H9 (cell line): Measurements from ENCODE around the gene KAZN. TPM values are rescaled to one million over a fixed set of nuclear protein-coding genes. Genes with fewer than 3 reads are reported as not detected.

Source experiments
- DNase-seq: peaks from one replicate; pipeline ENCODE4 v3.0.0-alpha.2; 2017
- H2AFZ ChIP-seq: one replicate; pipeline ENCODE4 v1.6.1; 2013; ENCODE audit warnings: mild to moderate bottlenecking, low read length, control low read depth, moderate library complexity
- H2AK5ac ChIP-seq: 2 replicates; pipeline ENCODE4 v1.6.1; 2013; ENCODE audit warnings: low read length, control low read depth, mixed read lengths; ENCODE audit not compliant: insufficient read length
- H2BK120ac ChIP-seq: one replicate; pipeline ENCODE4 v1.6.1; 2013; ENCODE audit warnings: low read depth, mild to moderate bottlenecking, low read length, control low read depth, inconsistent platforms; ENCODE audit not compliant: poor library complexity, severe bottlenecking
- H2BK12ac ChIP-seq: 2 replicates; pipeline ENCODE4 v1.6.1; 2013; ENCODE audit warnings: low read length, control low read depth, mixed read lengths, low read depth; ENCODE audit not compliant: insufficient read length
- H2BK15ac ChIP-seq: 2 replicates; pipeline ENCODE4 v1.6.1; 2013; ENCODE audit warnings: low read depth, low read length, control low read depth
- H2BK20ac ChIP-seq: one replicate; pipeline ENCODE4 v1.6.1; 2013; ENCODE audit warnings: low read depth, mild to moderate bottlenecking, low read length, control low read depth, inconsistent platforms; ENCODE audit not compliant: poor library complexity, severe bottlenecking
- H2BK5ac ChIP-seq: 2 replicates; pipeline ENCODE4 v1.6.1; 2013; ENCODE audit warnings: low read length, control low read depth, mixed read lengths; ENCODE audit not compliant: insufficient read length
- H3K14ac ChIP-seq: 2 replicates; pipeline ENCODE4 v1.6.1; 2013; ENCODE audit warnings: low read length, control low read depth; ENCODE audit not compliant: insufficient read depth
- H3K18ac ChIP-seq: 2 replicates; pipeline ENCODE4 v1.6.1; 2013; ENCODE audit warnings: low read depth, mild to moderate bottlenecking, mixed read lengths, low read length, control low read depth; ENCODE audit not compliant: insufficient read length
- H3K23ac ChIP-seq: 2 replicates; pipeline ENCODE4 v1.6.1; 2013; ENCODE audit warnings: low read length, control low read depth, mixed read lengths, low read depth; ENCODE audit not compliant: insufficient read length
- H3K23me2 ChIP-seq: 2 replicates; pipeline ENCODE4 v1.6.1; 2013; ENCODE audit warnings: low read depth, mild to moderate bottlenecking, mixed read lengths, low read length, control low read depth; ENCODE audit not compliant: insufficient read length, poor library complexity, severe bottlenecking
- H3K27ac ChIP-seq: 2 replicates; pipeline ENCODE4 v1.5.1; 2013; ENCODE audit warnings: low read length, control low read depth, mixed read lengths, low read depth; ENCODE audit not compliant: insufficient read length
- H3K27me3 ChIP-seq: 2 replicates; pipeline ENCODE4 v1.6.1; 2013; ENCODE audit warnings: low read length, control low read depth, inconsistent platforms; ENCODE audit not compliant: insufficient read depth
- H3K4ac ChIP-seq: 2 replicates; pipeline ENCODE4 v1.6.1; 2013; ENCODE audit warnings: low read depth, mild to moderate bottlenecking, control low read depth, inconsistent platforms, low read length, moderate library complexity
- H3K4me1 ChIP-seq: 2 replicates; pipeline ENCODE4 v1.6.1; 2013; ENCODE audit warnings: low read length, control low read depth, inconsistent platforms; ENCODE audit not compliant: insufficient read depth
- H3K4me2 ChIP-seq: 2 replicates; pipeline ENCODE4 v1.6.1; 2013; ENCODE audit warnings: low read length, control low read depth, mixed read lengths; ENCODE audit not compliant: insufficient read length, insufficient read depth
- H3K56ac ChIP-seq: 2 replicates; pipeline ENCODE4 v1.6.1; 2013; ENCODE audit warnings: low read depth, mild to moderate bottlenecking, mixed read lengths, low read length, control low read depth; ENCODE audit not compliant: insufficient read length
- H3K79me1 ChIP-seq: 2 replicates; pipeline ENCODE4 v1.6.1; 2013; ENCODE audit warnings: low read depth, mild to moderate bottlenecking, moderate library complexity, low read length, control low read depth, inconsistent platforms; ENCODE audit not compliant: insufficient read depth, poor library complexity, severe bottlenecking
- H3K79me2 ChIP-seq: 2 replicates; pipeline ENCODE4 v1.6.1; 2013; ENCODE audit warnings: low read length, control low read depth, inconsistent platforms; ENCODE audit not compliant: insufficient read depth
- H3K9ac ChIP-seq: 2 replicates; pipeline ENCODE4 v1.6.1; 2013; ENCODE audit warnings: low read length, control low read depth, mixed read lengths; ENCODE audit not compliant: insufficient read length; ENCODE audit errors: extremely low read depth
- H3K9me3 ChIP-seq: one replicate; pipeline ENCODE4 v1.6.1; 2013; ENCODE audit warnings: low read depth, low read length, inconsistent platforms; ENCODE audit not compliant: control insufficient read depth
- H3T11ph ChIP-seq: one replicate; pipeline ENCODE4 v1.6.1; 2013; ENCODE audit warnings: mild to moderate bottlenecking, low read length, control low read depth, inconsistent platforms
- H4K20me1 ChIP-seq: one replicate; pipeline ENCODE4 v1.6.1; 2013; ENCODE audit not compliant: control insufficient read depth, insufficient read length, insufficient read depth
- H4K5ac ChIP-seq: 2 replicates; pipeline ENCODE4 v1.6.1; 2013; ENCODE audit warnings: low read depth, mild to moderate bottlenecking, mixed read lengths, low read length, control low read depth; ENCODE audit not compliant: insufficient read length
- H4K8ac ChIP-seq: replicated peaks from 2 replicates; pipeline ENCODE4 v1.6.1; 2013; ENCODE audit warnings: low read length, control low read depth, mixed read lengths, low read depth; ENCODE audit not compliant: insufficient read length
- H4K91ac ChIP-seq: 2 replicates; pipeline ENCODE4 v1.6.1; 2013; ENCODE audit warnings: low read depth, mild to moderate bottlenecking, moderate library complexity, mixed read lengths, low read length, control low read depth; ENCODE audit not compliant: insufficient read length
- H3K27ac Mint-ChIP-seq, 3 experiments: 2 replicates in 2 of 3; 3 replicates in 1 of 3; pipeline ENCODE4 v1.8.0; 2020 to 2021; ENCODE audit warnings: mixed read lengths in 3 of 3, mild to moderate bottlenecking in 1 of 3, moderate library complexity in 1 of 3
- H3K27me3 Mint-ChIP-seq: 2 replicates; pipeline ENCODE4 v1.8.0; 2021; ENCODE audit warnings: low read depth, mild to moderate bottlenecking, moderate library complexity, mixed read lengths
- H3K36me3 Mint-ChIP-seq, 3 experiments: 2 replicates in 2 of 3; 3 replicates in 1 of 3; pipeline ENCODE4 v1.8.0; 2020 to 2021; ENCODE audit warnings: low read depth in 3 of 3, mixed read lengths in 3 of 3; ENCODE audit not compliant: insufficient read depth in 1 of 3
- H3K4me1 Mint-ChIP-seq, 2 experiments: 2 replicates each; pipeline ENCODE4 v1.8.0; 2020; ENCODE audit warnings: mixed read lengths in 2 of 2
- H3K4me3 Mint-ChIP-seq, 2 experiments: 2 replicates in 1 of 2; 3 replicates in 1 of 2; pipeline ENCODE4 v1.8.0; 2020 to 2021; ENCODE audit warnings: mild to moderate bottlenecking in 2 of 2, mixed read lengths in 2 of 2, moderate library complexity in 1 of 2
- H3K9me3 Mint-ChIP-seq, 2 experiments: 2 replicates in 1 of 2; 3 replicates in 1 of 2; pipeline ENCODE4 v1.8.0; 2020; ENCODE audit warnings: mild to moderate bottlenecking in 2 of 2, mixed read lengths in 2 of 2, moderate library complexity in 1 of 2
- CTCF ChIP-seq: fragments of 200-600 bp; sonication (generic); conservative IDR thresholded peaks from 3 replicates; pipeline ENCODE4 v1.8.0; 2021; ENCODE audit warnings: antibody characterized with exemption, mild to moderate bottlenecking
- WGBS: extraction: QIAGEN DNeasy Blood & Tissue Kit; methylation state at CpG from one replicate; pipeline ENCODE4 v1.1.7; 2013; ENCODE audit warnings: missing lambda C conversion rate, low lambda C conversion rate, mixed read lengths; ENCODE audit not compliant: insufficient read length; ENCODE audit errors: extremely low coverage; 5-methylcytosine and 5-hydroxymethylcytosine counted together
- total RNA-seq: library from RNA; stranded (reverse); gene quantifications from 2 replicates; pipeline ENCODE4 v1.2.1, GENCODE V29; 2021

The KAZN gene
- total RNA-seq, 1 experiment from 2014 or later = 7.6 TPM

- TF ChIP-seq CTCF = no peak
- no CpG with 5 or more reads among the region's 5 CpGs for WGBS
- H3K56ac ChIP-seq = no peak overlapping the region
Observed at GRCh38 chr1:15123270-15123669, 524.8 kb downstream of the KAZN start.

More at GRCh38 chr1:15123270-15123669, 524.8 kb downstream of the KAZN start:
- Histone ChIP-seq H3K9me3 (no peaks in the 10 kb centered on the region), H3K4me1 (no peaks in the 10 kb centered on the region), H3K27me3 (no peaks in the 10 kb centered on the region), H3K14ac (no peak overlapping the region), H2AK5ac (no peak overlapping the region), H3T11ph (no peak overlapping the region), H3K23ac (no peak overlapping the region), H2AFZ (no peak overlapping the region), H3K23me2 (no peaks in the 10 kb centered on the region), H2BK120ac (no peak overlapping the region), H4K5ac (no peak overlapping the region), H4K20me1 (no peaks in the 10 kb centered on the region), H2BK5ac (no peak overlapping the region), H2BK12ac (no peak overlapping the region), H3K27ac (no peak overlapping the region), H2BK15ac (no peak overlapping the region), H3K18ac (no peak overlapping the region), H3K79me2 (no peaks in the 10 kb centered on the region), H2BK20ac (no peak overlapping the region), H3K4ac (no peak overlapping the region), H4K8ac (no peak overlapping the region), H4K91ac (no peak overlapping the region), H3K4me2 (no peak overlapping the region), H3K9ac (no peak overlapping the region), H3K79me1 (no peaks in the 10 kb centered on the region)
- Mint-ChIP-seq H3K4me3 (no peak overlapping the region), H3K27me3 (peaks cover 14% of the 10 kb centered on the region), H3K9me3 (no peaks in the 10 kb centered on the region), H3K27ac (no peak overlapping the region), H3K36me3 (no peaks in the 10 kb centered on the region; a peak in 1 of 7 replicates), H3K4me1 (peaks cover 7 to 16% of the 10 kb centered on the region in 2 experiments)
- DNase-seq = no peak
